ENCODE measurements around the gene TBC1D21.

TBC1D21 gene

DNA sequence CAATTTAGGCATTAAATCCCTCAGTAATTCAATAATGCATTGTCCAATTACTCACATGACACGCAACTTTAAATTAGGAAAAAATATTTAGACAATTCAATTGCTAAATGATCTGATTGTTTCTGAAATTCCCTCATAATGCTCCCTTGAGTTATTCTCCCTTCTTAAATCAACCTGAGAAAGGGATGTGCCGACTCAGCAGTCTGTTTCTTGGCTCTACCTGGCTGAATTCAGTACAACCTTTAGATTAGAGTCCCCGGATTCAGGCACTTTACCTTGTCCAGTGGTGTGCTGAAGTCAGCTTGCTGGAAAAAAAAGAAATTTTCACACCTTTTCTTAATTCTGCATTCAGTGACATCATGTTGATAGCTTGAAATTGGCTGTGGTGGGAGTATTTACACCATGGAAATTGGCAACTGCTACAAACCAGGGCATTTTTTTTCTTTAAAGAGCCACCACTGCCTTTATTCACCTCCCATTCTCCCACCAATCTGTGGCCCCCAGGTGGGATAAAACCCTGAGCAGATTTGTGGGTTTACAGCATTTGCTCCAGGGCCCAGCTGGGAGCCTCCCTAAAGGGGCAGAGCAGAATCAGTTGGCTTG is 32.0 kb downstream of the TBC1D21 start:
- Histone ChIP-seq H3K4me1 (ENCODE audit: insufficient read depth, low read length, severe bottlenecking) (no peaks in the 10 kb centered on the region), H3K4me3 (ENCODE audit: low read depth, low read length, poor library complexity, severe bottlenecking) (no peak overlapping the region), H3F3A (ENCODE audit: insufficient read depth, low read length) (no peaks in the 10 kb centered on the region), H2AFZ (ENCODE audit: low read length) (no peak overlapping the region), H3K9me3 (ENCODE audit: low read length) (no peaks in the 10 kb centered on the region), H3K4me2 (ENCODE audit: low read length) (no peak overlapping the region), H3K27me3 (ENCODE audit: insufficient read depth, low read length) (no peaks in the 10 kb centered on the region; the same call in 1 of the 2 replicates), H3K36me3 (ENCODE audit: insufficient read depth, low read length) (no peaks in the 10 kb centered on the region), H3K9me2 (ENCODE audit: low read depth, low read length) (no peaks in the 10 kb centered on the region), H3K27ac (ENCODE audit: low read depth, low read length, poor library complexity, severe bottlenecking) (no peak overlapping the region), H4K20me1 (ENCODE audit: insufficient read depth, low read length) (no peaks in the 10 kb centered on the region), H3K9ac (ENCODE audit: low read length) (no peak overlapping the region), H3K79me2 (ENCODE audit: insufficient read depth, low read length) (no peaks in the 10 kb centered on the region)
- TF ChIP-seq, protein P1, sequence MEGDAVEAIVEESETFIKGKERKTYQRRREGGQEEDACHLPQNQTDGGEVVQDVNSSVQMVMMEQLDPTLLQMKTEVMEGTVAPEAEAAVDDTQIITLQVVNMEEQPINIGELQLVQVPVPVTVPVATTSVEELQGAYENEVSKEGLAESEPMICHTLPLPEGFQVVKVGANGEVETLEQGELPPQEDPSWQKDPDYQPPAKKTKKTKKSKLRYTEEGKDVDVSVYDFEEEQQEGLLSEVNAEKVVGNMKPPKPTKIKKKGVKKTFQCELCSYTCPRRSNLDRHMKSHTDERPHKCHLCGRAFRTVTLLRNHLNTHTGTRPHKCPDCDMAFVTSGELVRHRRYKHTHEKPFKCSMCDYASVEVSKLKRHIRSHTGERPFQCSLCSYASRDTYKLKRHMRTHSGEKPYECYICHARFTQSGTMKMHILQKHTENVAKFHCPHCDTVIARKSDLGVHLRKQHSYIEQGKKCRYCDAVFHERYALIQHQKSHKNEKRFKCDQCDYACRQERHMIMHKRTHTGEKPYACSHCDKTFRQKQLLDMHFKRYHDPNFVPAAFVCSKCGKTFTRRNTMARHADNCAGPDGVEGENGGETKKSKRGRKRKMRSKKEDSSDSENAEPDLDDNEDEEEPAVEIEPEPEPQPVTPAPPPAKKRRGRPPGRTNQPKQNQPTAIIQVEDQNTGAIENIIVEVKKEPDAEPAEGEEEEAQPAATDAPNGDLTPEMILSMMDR (IDR thresholded peaks at IDR 0.05; ENCODE audit: low read length) = no peak
- TF ChIP-seq EZH2 (IDR thresholded peaks at IDR 0.05; ENCODE audit: borderline replicate concordance, low read length) = no peak

DNA sequence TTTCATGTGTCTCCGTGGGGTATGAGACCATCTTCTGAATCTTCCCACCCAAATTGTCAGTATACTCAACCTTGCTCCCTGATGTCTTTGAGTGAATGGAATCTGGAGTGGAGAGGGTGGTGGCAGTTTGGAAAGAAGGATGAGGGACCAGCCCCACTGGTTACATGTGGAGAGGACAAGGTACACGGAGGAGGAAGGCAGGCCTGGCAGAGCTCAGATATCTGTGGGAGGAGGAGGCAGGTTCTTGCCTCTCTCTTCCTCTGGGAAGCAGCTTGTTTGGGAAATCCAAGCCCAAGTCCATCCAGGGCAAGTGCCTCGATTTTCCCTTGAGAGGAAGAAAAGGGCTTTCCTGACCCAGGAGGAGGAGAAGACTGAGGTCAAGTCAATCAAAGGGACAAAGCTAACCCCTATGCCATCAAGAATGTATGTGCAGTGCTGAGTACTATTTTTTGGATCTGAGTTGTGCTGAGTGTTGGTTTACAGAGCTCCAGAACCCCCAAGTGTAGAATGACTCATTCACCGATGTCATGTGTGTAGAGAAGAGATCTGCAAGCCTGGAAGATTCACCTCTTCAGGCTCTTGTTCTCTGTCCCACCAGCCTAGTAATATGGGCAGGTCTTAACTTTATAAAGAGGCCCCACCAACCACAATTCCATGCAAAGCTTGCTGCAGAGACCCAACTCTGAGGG is 33.1 kb downstream of the TBC1D21 start:
- H3K27ac ChIP-seq (ENCODE audit: low read depth, low read length, poor library complexity, severe bottlenecking) = no peak overlapping the region
- no peaks in the 10 kb centered on the region for H3F3A ChIP-seq (ENCODE audit: insufficient read depth, low read length)
- H3K4me3 ChIP-seq (ENCODE audit: low read depth, low read length, poor library complexity, severe bottlenecking) = no peak overlapping the region
- no peaks in the 10 kb centered on the region for H3K4me1 ChIP-seq (ENCODE audit: insufficient read depth, low read length, severe bottlenecking)
- no peaks in the 10 kb centered on the region for H4K20me1 ChIP-seq (ENCODE audit: insufficient read depth, low read length)
- H3K9ac ChIP-seq (ENCODE audit: low read length) = no peak overlapping the region
- no peaks in the 10 kb centered on the region for H3K36me3 ChIP-seq (ENCODE audit: insufficient read depth, low read length)
- H3K9me3 ChIP-seq (ENCODE audit: low read length) = no peaks in the 10 kb centered on the region
- no peak overlapping the region for H3K4me2 ChIP-seq (ENCODE audit: low read length)
- H3K79me2 ChIP-seq (ENCODE audit: insufficient read depth, low read length) = no peaks in the 10 kb centered on the region
- no peak overlapping the region for H2AFZ ChIP-seq (ENCODE audit: low read length)
- H3K27me3 ChIP-seq (ENCODE audit: insufficient read depth, low read length) = no peaks in the 10 kb centered on the region; the same call in 1 of the 2 replicates
- TF ChIP-seq EZH2 (IDR thresholded peaks at IDR 0.05; ENCODE audit: borderline replicate concordance, low read length) = no peak
- TF ChIP-seq, protein P1 (IDR thresholded peaks at IDR 0.05; ENCODE audit: low read length) = no peak
- H3K9me2 ChIP-seq (ENCODE audit: low read depth, low read length) = no peaks in the 10 kb centered on the region

DNA sequence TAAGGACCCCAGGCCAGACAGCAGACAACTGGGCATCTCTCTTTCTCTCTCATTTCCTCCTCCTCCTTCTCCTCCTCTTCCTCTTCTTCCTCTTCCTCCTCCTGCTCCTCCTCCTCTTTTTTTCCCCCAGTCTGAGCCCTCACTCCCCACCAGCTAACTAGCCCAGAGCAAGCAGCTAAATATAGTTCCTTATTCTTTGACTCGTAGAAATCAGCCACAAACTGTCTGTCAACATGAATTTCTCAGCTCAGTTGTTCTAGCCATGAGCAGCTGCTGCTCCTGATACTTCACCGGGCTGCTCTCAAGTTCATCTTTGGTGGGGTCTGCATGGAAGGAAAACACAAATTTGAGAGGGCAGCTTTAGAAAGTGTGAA is 33.7 kb downstream of the TBC1D21 start:
- Histone ChIP-seq H3K4me2 (ENCODE audit: low read length) (no peak overlapping the region), H3K79me2 (ENCODE audit: insufficient read depth, low read length) (no peaks in the 10 kb centered on the region), H3K36me3 (ENCODE audit: insufficient read depth, low read length) (no peaks in the 10 kb centered on the region), H3K27me3 (ENCODE audit: insufficient read depth, low read length) (no peaks in the 10 kb centered on the region; the same call in 1 of the 2 replicates), H4K20me1 (ENCODE audit: insufficient read depth, low read length) (no peaks in the 10 kb centered on the region), H3K9me3 (ENCODE audit: low read length) (no peaks in the 10 kb centered on the region), H3K4me1 (ENCODE audit: insufficient read depth, low read length, severe bottlenecking) (no peaks in the 10 kb centered on the region), H3K4me3 (ENCODE audit: low read depth, low read length, poor library complexity, severe bottlenecking) (no peak overlapping the region), H3K9ac (ENCODE audit: low read length) (no peak overlapping the region), H3K9me2 (ENCODE audit: low read depth, low read length) (no peaks in the 10 kb centered on the region), H3F3A (ENCODE audit: insufficient read depth, low read length) (no peaks in the 10 kb centered on the region), H3K27ac (ENCODE audit: low read depth, low read length, poor library complexity, severe bottlenecking) (no peak overlapping the region), H2AFZ (ENCODE audit: low read length) (no peak overlapping the region)
- TF ChIP-seq, protein P1 (IDR thresholded peaks at IDR 0.05; ENCODE audit: low read length) = no peak
- no peak for TF ChIP-seq EZH2 (IDR thresholded peaks at IDR 0.05; ENCODE audit: borderline replicate concordance, low read length)

All from OCI-LY1 (cell line).